ENCODE measurements around the gene RFPL4A.
"Not testable (repeated sequence)": the region's sequence is repeated elsewhere in the genome, so short reads cannot be mapped to it uniquely, and the experiment has no call there.

Gene RFPL4A

GRCh38 chr19:55753401-55753800 lies 5.5 kb upstream of the RFPL4A start:
- FAIRE-seq: no peak
- TF ChIP-seq POLR2AphosphoS5 (IDR thresholded peaks at IDR 0.05; ENCODE audit: low read depth, low read length) (no peak), TAF1 (IDR thresholded peaks at IDR 0.05; ENCODE audit: borderline replicate concordance, low read depth, low read length) (no peak), POLR2A (IDR thresholded peaks at IDR 0.05; ENCODE audit: low read depth, low read length) (no peak)
- no peak for DNase-seq (ENCODE audit: insufficient read length)

- FAIRE-seq; DNase-seq (ENCODE audit: insufficient read length): not testable (repeated sequence)
Measured at GRCh38 chr19:55756808-55757207, 2.1 kb upstream of the RFPL4A start.

- DNase-seq (ENCODE audit: insufficient read length): no peak
- FAIRE-seq: no peak
- TF ChIP-seq TAF1 (IDR thresholded peaks at IDR 0.05; ENCODE audit: borderline replicate concordance, low read depth, low read length) (no peak), POLR2A (IDR thresholded peaks at IDR 0.05; ENCODE audit: low read depth, low read length) (no peak), POLR2AphosphoS5 (IDR thresholded peaks at IDR 0.05; ENCODE audit: low read depth, low read length) (no peak)
Measured at GRCh38 chr19:55766466-55766865, 7.6 kb downstream of the RFPL4A start.

- DNase-seq (ENCODE audit: insufficient read length); FAIRE-seq: not testable (repeated sequence)
Measured at GRCh38 chr19:55768818-55769217, 9.9 kb downstream of the RFPL4A start, which contains the start of gene RFPL4AL1. TSS of gene RFPL4AL1 (plus strand) at chr19:55769118. CDS start at chr19:55771805, 2,687 bp downstream.

GRCh38 chr19:55769632-55770031 lies 10.7 kb downstream of the RFPL4A start:
- FAIRE-seq; DNase-seq (ENCODE audit: insufficient read length): not testable (repeated sequence)

GRCh38 chr19:55777528-55777927 lies 18.6 kb downstream of the RFPL4A start:
- no peak for DNase-seq (ENCODE audit: insufficient read length)
- no peak for FAIRE-seq
- TF ChIP-seq TAF1 (IDR thresholded peaks at IDR 0.05; ENCODE audit: borderline replicate concordance, low read depth, low read length): no peak
- TF ChIP-seq POLR2A (IDR thresholded peaks at IDR 0.05; ENCODE audit: low read depth, low read length): no peak
- no peak for TF ChIP-seq POLR2AphosphoS5 (IDR thresholded peaks at IDR 0.05; ENCODE audit: low read depth, low read length)

GRCh38 chr19:55778331-55778730 lies 19.4 kb downstream of the RFPL4A start:
- DNase-seq (ENCODE audit: insufficient read length): no peak
- no peak for TF ChIP-seq POLR2A (IDR thresholded peaks at IDR 0.05; ENCODE audit: low read depth, low read length)
- TF ChIP-seq POLR2AphosphoS5 (IDR thresholded peaks at IDR 0.05; ENCODE audit: low read depth, low read length): no peak
- TF ChIP-seq TAF1 (IDR thresholded peaks at IDR 0.05; ENCODE audit: borderline replicate concordance, low read depth, low read length): no peak
- FAIRE-seq: no peak

- DNase-seq (ENCODE audit: insufficient read length) (no peak), FAIRE-seq (no peak)
- TF ChIP-seq TAF1 (IDR thresholded peaks at IDR 0.05; ENCODE audit: borderline replicate concordance, low read depth, low read length) (no peak), POLR2A (IDR thresholded peaks at IDR 0.05; ENCODE audit: low read depth, low read length) (no peak), POLR2AphosphoS5 (IDR thresholded peaks at IDR 0.05; ENCODE audit: low read depth, low read length) (no peak)
Measured at GRCh38 chr19:55781112-55781511, 22.2 kb downstream of the RFPL4A start.

- no peak for DNase-seq (ENCODE audit: insufficient read length)
- no peak for FAIRE-seq
Measured at GRCh38 chr19:55795021-55795420, 36.1 kb downstream of the RFPL4A start.

GRCh38 chr19:55801416-55801815 lies 42.5 kb downstream of the RFPL4A start:
- DNase-seq (ENCODE audit: insufficient read length): no peak
- no peak for FAIRE-seq
- no peak for TF ChIP-seq TAF1 (IDR thresholded peaks at IDR 0.05; ENCODE audit: borderline replicate concordance, low read depth, low read length)

More at GRCh38 chr19:55795021-55795420, 36.1 kb downstream of the RFPL4A start:
- TF ChIP-seq POLR2AphosphoS5 (IDR thresholded peaks at IDR 0.05; ENCODE audit: low read depth, low read length) (no peak), POLR2A (IDR thresholded peaks at IDR 0.05; ENCODE audit: low read depth, low read length) (no peak), TAF1 (IDR thresholded peaks at IDR 0.05; ENCODE audit: borderline replicate concordance, low read depth, low read length) (no peak)

GRCh38 chr19:55802281-55802680 lies 43.4 kb downstream of the RFPL4A start:
- FAIRE-seq (no peak), DNase-seq (ENCODE audit: insufficient read length) (no peak)
- no peak for TF ChIP-seq POLR2A (IDR thresholded peaks at IDR 0.05; ENCODE audit: low read depth, low read length)
- no peak for TF ChIP-seq POLR2AphosphoS5 (IDR thresholded peaks at IDR 0.05; ENCODE audit: low read depth, low read length)
- TF ChIP-seq TAF1 (IDR thresholded peaks at IDR 0.05; ENCODE audit: borderline replicate concordance, low read depth, low read length): no peak

- DNase-seq (ENCODE audit: insufficient read length) (peak; percentile 24), FAIRE-seq (no peak)
- TF ChIP-seq POLR2A (IDR thresholded peaks at IDR 0.05; ENCODE audit: low read depth, low read length) (no peak), POLR2AphosphoS5 (IDR thresholded peaks at IDR 0.05; ENCODE audit: low read depth, low read length) (no peak), TAF1 (IDR thresholded peaks at IDR 0.05; ENCODE audit: borderline replicate concordance, low read depth, low read length) (no peak)
Measured at GRCh38 chr19:55809381-55810058, 50.6 kb downstream of the RFPL4A start.

GRCh38 chr19:55811340-55811739 lies 52.4 kb downstream of the RFPL4A start:
- TF ChIP-seq POLR2AphosphoS5 (IDR thresholded peaks at IDR 0.05; ENCODE audit: low read depth, low read length) (no peak), TAF1 (IDR thresholded peaks at IDR 0.05; ENCODE audit: borderline replicate concordance, low read depth, low read length) (no peak), POLR2A (IDR thresholded peaks at IDR 0.05; ENCODE audit: low read depth, low read length) (no peak)
- FAIRE-seq (no peak), DNase-seq (ENCODE audit: insufficient read length) (no peak)

All from GM12892 (cell line).